ENCODE results near the gene MPZ.

DNA sequence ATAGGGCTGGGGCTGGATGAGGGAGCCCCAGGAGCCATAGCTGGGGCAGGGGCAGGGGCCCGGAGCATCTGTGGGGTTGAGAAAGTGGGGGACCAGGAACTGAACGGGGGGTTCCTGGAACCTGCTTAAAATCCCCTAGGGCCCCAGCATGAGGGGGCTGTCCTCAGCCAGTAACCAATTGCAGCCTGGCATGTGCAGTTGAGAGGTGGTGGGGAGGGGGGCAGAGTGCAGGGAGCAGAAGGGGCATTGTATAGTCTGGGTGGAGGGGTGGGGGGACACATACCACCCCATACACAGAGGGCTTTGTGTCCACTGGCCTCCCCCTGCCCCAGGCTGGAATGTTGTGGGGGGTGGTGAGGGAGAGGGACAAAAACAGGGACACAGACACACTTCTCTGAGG lies at the start of gene MPZ:
- TF ChIP-seq EP300 (IDR thresholded peaks at IDR 0.05; ENCODE audit: borderline replicate concordance in 1 of 2, control insufficient read depth in 1 of 2, low read depth in 2 of 2, low read length in 2 of 2), result no peak
- TF ChIP-seq, protein P1, sequence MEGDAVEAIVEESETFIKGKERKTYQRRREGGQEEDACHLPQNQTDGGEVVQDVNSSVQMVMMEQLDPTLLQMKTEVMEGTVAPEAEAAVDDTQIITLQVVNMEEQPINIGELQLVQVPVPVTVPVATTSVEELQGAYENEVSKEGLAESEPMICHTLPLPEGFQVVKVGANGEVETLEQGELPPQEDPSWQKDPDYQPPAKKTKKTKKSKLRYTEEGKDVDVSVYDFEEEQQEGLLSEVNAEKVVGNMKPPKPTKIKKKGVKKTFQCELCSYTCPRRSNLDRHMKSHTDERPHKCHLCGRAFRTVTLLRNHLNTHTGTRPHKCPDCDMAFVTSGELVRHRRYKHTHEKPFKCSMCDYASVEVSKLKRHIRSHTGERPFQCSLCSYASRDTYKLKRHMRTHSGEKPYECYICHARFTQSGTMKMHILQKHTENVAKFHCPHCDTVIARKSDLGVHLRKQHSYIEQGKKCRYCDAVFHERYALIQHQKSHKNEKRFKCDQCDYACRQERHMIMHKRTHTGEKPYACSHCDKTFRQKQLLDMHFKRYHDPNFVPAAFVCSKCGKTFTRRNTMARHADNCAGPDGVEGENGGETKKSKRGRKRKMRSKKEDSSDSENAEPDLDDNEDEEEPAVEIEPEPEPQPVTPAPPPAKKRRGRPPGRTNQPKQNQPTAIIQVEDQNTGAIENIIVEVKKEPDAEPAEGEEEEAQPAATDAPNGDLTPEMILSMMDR (IDR thresholded peaks at IDR 0.05 in 2 of 3, conservative IDR thresholded peaks at IDR 0.05 in 1 of 3; ENCODE audit: control insufficient read depth in 2 of 3, extremely low read depth in 1 of 3, insufficient read depth in 1 of 3, low read depth in 3 of 3, low read length in 3 of 3), result no peak
